GM18505 (cell line): ENCODE results near the gene RBMS3.

Experiments used
- ATAC-seq: cut with Tn5 transposase; IDR thresholded peaks from one replicate; pipeline ENCODE4 v1.9.1; 2021; ENCODE audit not compliant: unreplicated experiment
- POLR2A ChIP-seq: IDR thresholded peaks from 4 replicates; pipeline ENCODE4 v1.6.1; 2011; ENCODE audit warnings: borderline replicate concordance; ENCODE audit not compliant: insufficient read depth, insufficient read length; ENCODE audit errors: extremely low read depth

RBMS3 gene

DNA sequence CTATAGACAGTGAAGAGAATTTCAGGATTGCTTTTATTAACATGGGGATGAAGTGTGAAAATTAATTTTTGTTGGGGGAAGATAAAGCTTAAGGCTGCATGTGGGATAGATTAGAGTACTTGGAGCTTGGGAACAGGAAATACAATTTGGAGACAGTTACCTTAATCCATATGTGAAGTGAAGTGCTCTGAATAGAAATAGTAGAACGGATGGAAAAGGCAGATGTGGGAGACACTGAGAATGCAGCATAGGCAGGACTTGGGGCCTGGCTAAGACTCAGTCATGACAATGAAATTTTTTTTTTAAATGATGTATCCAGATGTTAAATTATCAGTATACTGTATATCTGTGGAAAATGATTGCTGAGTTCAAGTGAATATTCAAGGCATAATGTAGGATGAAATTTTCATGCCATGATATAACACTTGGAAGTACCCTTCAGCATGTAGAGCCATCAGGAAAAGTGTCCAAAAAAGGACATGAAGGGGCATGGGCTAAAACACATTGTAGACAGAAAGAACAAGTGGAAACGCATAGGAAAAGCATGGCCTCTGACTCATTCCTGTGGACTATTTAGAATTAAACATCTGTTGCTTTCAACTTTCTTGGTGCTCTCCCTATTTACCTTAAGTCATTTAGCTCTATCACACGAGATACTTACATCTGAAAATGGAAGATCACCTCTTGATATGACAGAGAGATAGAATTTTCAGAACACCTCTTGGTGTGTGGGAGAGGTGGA, 134.8 kb downstream of the RBMS3 start:
- no peak for ATAC-seq
- no peak for TF ChIP-seq POLR2A

DNA sequence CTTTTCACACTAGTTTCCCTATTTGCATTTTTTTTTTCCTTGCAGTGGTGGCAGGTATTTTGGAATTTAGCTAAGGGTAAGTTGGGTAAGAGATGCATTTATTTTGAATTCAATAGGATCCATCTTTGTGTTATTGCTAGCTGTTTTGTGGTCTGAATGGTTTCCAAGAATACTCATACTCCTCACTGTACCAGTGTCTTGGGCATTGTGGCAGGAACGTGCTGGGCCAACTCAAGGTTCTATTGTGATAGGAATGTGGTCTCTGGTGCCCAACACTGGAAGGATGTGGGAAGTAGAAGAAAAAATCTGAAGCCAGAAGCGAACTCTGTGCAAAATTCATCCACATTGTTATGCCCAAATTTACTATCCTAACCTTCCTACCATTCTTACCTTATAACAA, 135.6 kb downstream of the RBMS3 start:
- ATAC-seq, result no peak

GRCh38 chr3:29420106-29420505, 139.2 kb downstream of the RBMS3 start:
- no peak for ATAC-seq
- no peak for TF ChIP-seq POLR2A

More for the DNA sequence above, 135.6 kb downstream of the RBMS3 start:
- TF ChIP-seq POLR2A, result no peak

DNA sequence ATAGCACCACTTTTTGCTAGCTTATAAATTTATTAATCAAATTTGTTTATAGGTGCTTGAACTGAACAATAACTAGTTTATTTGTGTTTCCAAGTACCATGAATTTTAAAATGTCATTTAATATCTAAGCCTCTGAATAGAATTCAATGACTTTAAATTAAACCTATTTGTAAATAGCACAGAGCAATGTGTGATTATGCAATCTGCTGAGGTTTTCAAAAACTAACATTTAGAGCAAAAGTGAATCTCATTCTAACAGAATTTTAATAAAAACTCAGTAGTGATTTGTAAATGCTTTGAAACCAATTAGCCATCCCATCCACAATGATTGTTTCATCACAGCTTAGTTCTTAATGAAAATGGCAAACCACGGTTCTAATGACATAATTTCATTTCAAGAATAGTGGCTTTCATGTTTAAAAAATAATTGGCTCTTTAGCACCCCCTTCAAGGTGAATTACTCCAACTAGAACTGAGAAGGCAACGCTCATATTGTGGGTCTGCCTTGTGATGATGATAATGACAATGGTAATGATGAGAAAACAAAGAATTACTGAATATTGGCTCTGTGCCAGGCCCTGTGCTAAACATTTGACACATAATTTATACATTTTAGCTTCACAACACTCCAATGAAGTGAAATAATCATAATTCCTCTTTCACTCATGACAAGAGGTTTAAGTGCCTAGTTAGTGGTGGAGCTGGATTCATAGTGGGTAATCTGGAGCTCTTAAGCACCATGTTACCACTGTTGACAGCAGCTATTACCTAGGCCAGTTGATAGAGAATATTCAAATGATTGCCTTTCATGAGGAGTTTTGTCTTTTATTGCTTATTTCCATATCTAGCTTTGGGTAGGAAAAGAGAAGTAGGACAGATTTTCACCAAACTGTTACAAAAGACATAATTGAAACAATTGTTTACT, 145.7 kb downstream of the RBMS3 start:
- no peak for TF ChIP-seq POLR2A
- no peak for ATAC-seq

DNA sequence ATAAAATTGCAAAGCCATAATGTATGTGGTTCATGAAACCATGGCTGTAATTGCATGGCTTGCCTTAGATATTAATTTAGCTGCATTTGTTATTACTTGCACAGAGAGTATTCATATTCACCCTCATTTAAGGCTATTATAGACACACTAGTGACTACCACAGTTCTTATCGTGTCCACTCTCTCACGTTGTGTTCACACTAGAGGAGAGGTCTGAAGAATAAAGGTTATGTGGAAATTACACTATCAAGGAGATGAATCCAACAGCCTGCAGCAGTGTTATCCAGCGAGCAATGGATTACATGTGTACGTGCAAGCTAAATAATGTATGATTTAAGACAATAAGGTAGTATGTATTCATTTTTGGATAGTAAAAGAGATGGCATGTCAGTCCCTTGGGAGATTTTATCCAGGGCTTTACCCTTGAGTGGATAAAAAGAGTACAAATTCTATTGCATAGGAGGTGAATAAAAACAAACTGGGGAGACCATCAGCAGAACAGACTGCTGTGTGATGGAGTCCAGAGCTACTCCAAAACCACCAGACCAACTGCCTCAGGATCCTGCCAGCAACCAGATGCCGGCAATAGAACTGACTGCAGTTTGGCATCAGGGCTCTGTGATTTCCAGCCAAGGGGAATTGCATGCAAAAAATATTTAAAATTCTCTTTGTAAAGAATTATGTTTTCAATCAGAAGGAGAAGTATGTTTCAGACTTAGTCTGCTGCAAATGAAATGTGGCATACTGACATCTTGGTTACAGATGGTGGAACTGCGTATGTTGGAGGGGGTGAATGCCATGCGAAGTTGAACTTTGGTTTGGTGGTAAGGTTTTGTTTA, 146.6 kb downstream of the RBMS3 start:
- TF ChIP-seq POLR2A, result no peak
- ATAC-seq, result no peak

DNA sequence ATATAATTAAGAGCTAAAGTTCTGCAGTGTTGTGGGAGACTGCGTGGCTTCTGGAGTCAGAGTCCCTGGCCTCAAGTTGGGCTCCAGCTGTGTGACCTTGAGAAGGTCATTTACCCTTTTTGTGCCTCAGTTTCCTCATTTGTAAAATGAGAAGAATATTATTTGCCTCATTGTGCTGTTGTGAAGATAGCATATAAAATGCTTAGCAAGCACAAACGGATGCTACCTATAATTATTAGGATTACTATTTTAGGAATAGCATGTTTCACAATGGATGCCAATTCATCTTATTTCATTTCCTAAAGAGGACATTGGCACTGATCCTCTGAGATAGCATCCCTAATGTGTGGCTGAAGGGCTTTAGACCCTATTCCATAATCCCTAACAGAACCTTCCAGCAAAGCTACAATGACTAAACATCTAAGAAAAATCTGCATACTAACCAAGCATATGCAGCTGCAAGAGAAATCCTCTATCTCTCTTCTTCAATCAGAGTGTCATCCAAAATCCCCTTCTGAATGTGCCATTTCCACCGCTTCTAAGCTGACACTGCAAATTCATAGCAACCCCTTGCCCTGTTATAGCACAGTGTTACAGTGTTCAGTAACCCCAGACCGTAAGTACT, 148.3 kb downstream of the RBMS3 start:
- no peak for TF ChIP-seq POLR2A
- no peak for ATAC-seq

GRCh38 chr3:29430558-29430971, 149.7 kb downstream of the RBMS3 start:
- ATAC-seq, result no peak
- TF ChIP-seq POLR2A, result no peak

GRCh38 chr3:29436612-29437323, 155.9 kb downstream of the RBMS3 start:
- no peak for TF ChIP-seq POLR2A

GRCh38 chr3:29438580-29438979, 157.7 kb downstream of the RBMS3 start:
- ATAC-seq, result no peak

More at GRCh38 chr3:29436612-29437323, 155.9 kb downstream of the RBMS3 start:
- no peak for ATAC-seq

GRCh38 chr3:29440413-29441305, 159.8 kb downstream of the RBMS3 start:
- no peak for ATAC-seq
- no peak for TF ChIP-seq POLR2A

More at GRCh38 chr3:29438580-29438979, 157.7 kb downstream of the RBMS3 start:
- TF ChIP-seq POLR2A, result no peak

DNA sequence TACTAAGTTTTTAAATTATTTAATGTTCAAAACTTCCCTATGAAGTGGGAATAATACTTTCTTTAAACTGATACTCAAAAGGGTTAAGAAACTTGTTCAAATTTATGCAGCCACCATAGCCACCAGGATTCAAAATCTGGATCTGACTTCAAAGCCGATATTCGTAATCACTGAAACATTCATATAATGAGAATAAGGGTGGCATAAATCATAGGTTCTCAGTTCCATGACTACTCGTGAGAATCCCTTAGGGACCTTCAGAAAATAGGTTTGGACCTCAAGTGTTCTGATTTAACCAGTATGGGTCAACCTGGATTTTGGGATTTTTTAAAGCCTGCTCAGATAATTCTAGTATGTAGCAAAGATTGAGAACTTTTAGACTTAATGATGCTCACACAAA, 160.6 kb downstream of the RBMS3 start:
- TF ChIP-seq POLR2A, result no peak

More for the DNA sequence above, 160.6 kb downstream of the RBMS3 start:
- ATAC-seq, result no peak
